ENCODE data around the gene RNF126.
"Not testable (repeated sequence)": the region's sequence is repeated elsewhere in the genome, so short reads cannot be mapped to it uniquely, and the experiment has no call there.

RNF126 gene

DNA sequence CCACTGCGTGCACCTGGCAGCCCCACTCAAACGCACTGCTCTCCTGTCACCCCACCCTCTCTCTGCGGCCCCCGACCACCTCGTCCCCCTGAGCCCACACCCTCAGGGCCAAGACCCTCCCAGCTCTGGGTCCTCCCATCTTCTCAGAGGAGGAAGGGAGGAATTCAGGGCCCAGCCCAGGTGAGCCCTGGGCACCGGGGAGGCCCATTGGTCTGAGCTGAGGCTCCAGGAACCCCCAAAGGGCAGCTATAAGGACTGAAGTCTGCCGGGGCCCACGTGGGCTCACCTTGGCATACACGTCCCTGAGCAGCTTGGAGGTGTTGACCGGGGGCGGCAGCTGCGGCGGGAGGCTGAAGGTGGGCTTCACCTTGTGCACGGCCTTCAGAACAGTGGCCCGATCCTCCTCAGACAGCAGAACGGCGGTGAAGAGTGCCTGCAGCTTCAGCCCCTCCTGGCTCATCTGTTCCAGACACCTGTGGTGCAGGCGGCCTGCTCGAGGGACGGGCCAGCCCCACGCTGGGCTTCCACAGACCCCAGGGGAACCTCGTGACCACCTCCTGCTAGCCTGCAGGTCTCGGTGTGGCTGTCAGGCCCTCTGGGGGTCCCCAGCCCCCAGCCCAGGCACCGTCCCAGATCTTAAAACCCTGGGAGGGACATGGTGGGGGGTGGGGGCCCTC, 38.4 kb downstream of the RNF126 start:
- no peak for DNase-seq

DNA sequence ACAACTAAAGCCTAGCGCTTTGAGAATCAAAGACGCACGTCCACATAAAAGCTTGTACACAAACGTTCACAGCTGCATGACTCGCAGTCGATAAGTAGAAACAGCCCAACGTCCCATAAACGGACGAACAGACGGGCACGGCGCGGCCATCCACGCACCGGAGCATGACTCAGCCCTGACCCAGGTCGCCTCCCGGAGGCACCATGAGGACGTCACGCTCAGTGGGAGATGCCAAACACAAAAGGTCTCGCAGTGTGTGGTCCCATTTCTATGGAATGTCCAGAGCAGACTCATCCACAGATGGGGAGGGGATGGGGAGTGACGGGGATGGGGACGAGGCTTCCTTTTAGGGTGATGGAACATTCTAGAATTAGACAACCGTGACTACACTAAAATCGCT, 39.0 kb downstream of the RNF126 start:
- DNase-seq, result no peak

DNA sequence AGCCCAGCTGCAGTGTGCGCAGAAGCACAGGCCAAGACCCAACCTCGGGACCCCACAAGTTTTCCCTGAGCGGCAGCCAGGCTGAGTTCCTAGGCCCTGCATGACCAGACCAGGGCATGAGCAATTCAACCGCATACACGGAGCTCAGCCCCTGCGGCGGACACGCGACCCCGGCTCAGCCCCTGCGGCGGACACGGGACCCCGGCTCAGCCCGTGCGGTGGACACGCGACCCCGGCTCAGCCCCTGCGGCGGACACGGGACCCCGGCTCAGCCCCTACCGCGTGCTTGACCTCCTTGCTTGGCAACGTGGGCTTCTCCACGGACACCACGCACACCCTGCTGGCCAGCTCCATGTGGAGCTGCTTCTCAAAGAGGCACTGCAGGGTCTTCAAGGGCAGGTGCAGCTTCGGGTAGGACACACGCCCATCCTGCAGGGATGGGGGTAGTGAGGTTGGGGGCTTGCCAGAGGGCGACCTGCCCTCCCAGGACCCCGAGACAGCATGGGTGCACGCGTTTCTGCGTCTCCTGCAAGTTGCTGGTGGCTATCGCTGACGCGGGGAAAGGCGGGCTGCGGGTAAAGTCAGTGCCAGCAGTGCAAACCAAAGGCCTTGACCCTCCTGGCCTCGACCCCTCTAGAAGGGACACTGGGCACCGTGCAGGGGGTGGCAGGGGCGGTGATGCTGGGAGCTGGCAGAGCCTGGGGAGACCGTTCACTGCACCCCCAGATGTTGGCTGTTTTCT, 39.7 kb downstream of the RNF126 start:
- no peak for DNase-seq

DNA sequence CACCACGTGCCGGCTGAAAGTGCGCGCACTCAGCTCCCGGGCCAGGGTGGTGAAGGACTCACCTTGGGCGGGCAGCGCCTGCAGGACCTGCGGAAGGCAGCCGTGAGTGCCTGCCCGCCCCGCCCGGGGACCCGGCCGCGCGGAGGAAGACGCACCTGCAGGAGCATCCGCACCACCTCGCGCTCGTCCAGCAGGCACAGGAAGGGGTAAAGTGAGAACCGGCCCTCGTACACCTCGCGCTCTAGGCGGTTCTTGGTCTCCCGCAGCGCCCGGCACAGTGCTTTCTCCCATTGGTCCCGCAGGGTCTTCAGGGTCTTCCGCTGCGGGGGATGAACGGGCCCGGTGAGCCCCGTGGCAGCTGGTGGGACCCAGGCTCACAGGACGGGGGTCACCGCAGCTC, 40.3 kb downstream of the RNF126 start:
- DNase-seq, result no peak

DNA sequence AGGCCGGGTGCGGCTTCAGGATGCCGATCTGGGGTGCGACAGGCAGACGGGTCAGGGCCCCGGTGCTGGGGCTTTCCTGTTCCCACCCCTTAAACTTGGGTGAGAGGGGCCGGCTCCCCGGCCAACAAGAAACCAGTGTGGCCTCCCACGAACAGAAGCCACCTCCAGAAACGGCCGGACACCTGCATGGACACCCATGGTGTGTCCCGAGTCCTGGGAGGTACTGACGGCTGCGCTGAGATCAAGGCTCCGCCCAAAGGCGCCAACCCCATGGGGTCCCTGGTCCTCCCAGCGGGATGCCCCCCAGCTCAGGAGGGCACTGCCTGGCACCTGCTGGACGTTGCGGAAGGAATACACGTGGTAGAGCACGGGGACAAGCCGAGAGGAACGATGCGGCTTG, 41.2 kb downstream of the RNF126 start:
- no peak for DNase-seq

DNA sequence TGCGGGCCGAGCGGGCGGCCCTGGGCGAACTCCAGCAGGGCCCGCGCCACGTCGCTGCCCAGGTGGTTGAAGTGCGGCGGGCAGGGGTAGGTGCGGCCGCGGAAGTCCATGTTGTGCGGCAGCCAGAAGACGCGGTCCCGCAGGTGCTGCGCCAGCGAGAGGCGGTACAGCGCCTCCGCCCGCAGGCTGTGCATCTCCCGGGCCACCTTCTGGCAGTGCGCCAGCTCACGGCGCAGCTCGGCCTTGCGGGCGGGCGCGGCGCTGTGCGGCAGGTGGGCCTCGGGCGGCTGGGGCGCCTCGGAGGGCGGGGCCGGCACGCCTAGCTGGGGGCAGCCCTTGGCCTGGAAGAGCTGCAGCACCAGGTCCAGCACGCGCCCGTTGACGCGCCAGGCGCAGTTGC, 41.8 kb downstream of the RNF126 start:
- DNase-seq, result not testable (repeated sequence)

DNA sequence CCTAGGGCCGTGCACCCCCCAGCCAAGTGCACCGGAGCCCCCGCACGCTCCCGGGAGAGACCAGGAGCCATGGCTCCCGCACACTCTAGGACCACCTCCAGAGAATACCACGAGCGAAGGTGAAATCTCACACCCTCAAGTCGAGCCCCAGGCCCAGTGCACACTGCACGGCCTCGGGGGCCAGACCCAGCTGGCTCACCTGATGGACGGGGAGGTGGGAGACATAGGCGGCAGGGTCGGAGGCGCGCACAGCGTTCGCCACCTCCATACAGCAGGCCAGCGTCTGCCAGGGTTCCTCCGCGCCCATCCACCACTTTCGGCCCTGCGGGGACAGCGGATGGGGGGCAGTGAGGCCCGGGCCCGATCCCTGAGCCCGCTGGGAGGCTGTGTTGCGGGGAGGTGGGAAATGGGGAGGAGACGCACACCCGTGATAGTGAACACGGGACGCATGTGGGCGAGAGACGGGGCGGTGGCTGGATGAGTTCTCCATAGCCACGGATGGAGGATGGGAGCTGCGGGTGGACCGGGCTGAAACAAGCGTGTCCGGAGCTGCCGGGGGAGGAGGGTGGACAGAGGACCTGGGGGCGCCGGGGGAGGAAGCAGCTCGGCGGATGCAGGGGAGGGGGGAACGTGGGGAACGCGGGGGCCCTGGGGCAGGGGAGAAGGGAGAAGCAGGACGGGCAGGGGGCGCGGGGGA, 42.7 kb downstream of the RNF126 start:
- no peak for DNase-seq

DNA sequence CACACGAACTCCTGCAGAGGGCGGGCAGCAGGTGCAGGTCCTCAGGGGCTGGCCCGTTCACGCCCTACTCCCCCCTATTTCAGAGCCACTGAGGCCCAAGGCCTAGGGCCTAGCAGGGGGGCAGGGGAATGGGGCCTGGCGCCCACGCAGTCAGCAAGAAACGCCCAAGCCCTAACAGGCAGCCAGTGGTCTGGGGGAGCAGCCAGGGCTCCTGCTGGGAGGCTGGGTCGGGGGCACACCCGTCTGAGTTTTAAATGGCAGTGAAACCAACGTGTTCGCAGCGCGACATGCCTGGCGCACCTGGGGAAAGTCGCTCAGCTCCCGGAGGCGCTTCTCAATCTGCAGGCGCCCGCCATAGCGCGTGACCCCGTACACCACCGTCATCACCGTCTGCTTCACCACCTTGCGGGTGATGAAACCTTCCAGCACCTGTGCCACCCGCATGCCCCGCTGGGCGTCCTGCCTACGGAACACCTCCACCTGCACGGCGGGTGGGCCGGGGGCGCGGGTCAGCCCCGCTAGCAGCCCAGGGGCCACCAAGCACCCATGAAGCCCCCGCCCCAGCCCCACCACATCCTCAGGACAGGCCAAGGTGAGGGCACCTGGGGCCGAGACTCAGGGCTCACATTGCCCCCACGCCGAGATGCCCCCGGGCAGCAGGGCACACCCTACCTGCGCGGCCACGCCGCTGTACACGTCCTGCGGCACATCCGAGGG, 43.6 kb downstream of the RNF126 start:
- no peak for DNase-seq

DNA sequence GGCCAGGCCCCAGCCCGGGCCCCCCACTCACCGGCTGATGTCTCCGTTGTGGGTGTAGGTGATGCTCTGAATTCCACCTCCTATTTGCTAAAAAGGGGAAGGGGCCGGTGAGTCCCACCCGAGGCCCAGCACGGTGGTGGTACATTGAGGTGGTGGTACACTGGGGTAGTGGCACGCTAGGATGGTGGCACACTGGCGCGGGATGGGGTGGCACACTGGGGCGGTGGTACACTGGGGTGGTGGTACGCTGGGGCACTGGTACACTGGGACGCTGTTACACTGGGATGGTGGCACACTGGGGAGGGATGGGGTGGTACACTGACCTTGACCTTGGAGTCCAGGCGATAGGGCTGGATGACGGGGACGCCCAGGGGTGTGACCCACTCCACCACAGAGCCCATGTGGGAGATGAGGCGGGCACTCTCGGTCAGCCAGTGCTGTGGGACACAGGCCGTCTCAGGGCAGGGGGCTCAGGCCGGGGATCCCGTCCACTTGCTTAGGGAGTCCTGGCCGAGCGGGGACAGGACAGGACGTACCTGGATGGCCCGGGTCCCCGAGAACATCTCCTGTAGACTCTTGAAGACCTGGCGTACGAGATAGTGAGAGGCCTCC, 44.2 kb downstream of the RNF126 start:
- DNase-seq, result no peak

DNA sequence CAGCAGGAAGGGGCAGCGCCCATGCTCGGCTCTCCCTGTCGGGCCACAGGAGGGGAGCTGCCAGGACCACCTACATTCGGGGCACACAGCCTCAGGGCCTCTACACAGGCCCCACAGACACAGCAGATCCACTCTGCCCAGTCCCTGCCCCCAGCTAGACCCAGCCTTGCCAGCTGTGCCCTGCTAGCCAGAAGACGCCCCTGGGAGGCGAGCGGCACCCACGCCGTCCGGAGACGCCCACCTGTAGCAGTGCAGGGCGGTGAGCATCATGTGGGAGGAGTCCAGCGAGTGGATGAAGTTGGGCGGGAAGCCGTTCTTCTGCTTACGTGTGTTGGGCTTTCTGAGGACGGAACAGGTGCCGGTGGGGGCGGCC, 44.8 kb downstream of the RNF126 start:
- no peak for DNase-seq

DNA sequence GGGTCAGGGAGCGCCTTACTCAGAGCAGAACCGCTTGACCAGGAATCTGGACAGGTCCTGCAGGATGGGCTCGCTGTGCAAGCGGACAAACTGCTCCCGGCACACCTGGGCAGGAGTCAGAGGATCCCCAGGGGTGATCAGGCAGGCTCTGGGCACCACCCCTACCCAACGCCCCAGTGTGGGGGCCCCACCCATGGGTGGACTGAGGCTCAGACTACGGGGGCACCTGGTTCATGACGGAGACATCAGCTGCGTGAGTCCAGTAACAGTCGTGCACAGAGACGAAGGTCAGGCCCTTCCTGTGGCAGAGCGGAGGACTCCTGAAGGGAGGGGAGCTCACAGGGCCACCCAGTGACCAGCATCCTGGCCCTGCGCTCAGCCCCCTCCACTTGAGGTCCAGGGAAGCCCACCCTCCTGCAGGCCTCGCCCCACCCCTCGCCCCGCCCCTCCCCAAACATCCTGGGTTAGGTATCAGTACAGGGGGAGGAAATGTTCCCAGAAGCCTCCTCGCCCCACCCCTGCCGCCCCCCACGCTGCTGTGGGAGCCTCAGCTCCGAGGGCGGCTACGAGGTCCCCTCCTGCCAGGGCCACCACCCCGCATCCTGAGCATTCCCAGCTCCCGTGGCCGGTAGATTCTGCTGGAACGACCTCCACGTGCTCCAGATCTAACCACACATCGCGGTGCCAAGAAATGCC, 45.3 kb downstream of the RNF126 start:
- no peak for DNase-seq

DNA sequence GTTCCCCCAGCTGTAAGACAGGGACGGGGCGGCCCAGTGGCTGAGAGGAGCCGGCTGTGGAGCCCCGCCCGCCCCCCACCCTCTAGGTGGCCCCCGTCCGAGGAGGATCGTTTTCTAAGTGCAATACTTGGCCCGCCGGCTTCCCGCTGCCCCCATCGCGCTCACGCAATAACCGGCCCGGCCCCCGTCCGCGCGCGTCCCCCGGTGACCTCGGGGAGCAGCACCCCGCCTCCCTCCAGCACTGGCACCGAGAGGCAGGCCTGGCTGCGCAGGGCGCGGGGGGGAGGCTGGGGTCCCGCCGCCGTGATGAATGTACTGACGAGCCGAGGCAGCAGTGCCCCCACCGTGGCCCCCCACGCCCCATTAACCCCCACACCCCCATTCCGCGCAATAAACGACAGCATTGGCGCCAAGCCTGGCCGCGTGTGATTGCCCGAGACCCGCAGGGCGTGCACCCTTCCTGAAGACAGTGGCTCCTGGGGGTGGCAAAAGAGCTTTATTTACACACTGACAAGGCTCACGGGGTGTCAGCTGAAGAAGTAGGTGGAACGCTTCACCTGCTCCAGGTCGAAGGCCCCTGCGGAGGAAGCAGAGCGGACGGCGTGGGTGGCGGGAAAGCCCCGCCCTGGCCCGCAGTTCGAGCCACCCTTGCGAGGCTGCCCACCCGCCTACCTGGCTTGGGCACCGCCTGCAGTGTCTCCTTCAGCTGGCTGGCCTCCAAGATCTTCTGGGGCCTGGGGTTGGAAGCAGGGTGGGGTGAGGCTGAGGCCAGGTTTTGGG, 46.1 kb downstream of the RNF126 start:
- DNase-seq, result no peak

DNA sequence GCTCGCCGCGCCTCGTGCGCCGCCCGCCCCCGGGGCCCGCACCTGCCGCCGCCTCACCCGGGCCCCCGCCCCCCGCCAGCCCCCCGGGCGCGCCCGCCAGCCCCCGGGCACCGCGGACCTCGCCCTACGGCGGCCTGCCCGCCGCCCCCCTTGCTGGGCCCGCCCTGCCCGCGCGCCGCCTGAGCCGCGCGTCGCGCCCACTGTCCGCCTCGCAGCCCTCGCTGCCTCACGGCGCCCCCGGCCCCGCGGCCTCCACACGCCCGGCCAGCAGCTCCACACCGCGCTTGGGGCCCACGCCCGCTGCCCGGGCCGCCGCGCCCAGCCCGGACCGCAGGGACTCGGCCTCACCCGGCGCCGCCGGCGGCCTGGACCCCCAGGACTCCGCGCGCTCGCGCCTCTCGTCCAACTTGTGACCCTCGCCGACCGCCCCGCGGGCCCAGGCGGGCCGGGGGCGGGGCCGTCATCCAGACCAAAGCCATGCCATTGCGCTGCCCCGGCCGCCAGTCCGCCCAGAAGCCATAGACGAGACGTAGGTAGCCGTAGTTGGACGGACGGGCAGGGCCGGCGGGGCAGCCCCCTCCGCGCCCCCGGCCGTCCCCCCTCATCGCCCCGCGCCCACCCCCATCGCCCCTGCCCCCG, 46.8 kb downstream of the RNF126 start:
- no peak for DNase-seq

DNA sequence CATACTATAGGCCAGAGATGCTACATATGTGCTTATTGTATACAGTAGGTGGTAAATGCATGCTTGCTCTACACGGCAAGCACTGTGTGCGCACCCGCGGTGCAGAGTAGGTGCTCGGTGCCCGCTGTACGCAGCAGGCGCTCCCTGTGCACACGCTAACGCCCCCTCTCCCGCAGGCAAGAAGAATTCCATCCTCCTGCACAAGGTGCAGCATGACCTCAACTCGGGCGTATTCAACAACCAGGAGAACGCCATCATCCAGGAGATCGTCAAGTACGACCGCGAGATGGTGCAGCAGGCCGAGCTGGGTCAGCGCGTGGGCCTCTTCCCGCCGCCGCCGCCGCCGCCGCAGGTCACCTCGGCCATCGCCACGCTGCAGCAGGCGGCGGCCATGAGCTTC, 47.4 kb downstream of the RNF126 start:
- DNase-seq, result no peak

DNA sequence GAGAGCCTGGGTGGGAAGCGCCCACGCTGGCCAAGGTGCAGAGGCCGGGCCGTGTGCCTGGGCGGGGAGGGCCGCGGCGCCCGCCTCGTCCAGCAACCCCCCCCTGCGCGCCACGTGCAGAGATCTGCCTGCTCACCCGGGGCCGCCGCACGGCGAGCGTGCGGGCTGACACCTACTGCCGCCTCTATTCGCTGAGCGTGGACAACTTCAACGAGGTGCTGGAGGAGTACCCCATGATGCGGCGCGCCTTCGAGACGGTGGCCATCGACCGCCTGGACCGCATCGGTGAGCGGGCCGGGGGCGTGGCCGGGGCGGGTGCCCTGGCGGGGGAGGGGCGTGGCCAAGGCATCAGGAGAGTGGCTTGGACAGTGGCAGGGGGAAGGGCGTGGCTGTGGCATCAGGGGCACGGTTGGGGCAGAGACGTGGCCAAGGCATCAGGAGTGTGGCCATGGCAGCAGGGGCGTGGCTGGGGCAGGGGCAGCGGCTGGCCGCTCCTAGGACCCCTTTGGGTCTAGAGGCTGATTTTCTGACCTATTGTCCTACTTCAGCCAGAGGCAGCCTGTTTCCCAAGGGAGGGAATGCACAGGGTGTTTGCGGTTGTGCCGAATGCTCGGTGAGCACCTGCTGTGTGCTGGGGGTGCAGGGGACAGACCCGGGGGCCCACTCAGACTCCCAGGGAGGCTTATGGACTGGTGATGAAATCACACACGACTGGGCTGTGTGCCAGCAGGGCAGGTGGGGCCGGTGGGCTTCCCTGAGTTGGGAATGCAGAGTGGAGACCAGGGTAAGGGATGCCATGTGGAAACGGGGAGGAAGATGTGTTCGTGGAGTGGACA, 49.1 kb downstream of the RNF126 start:
- DNase-seq, result no peak

DNA sequence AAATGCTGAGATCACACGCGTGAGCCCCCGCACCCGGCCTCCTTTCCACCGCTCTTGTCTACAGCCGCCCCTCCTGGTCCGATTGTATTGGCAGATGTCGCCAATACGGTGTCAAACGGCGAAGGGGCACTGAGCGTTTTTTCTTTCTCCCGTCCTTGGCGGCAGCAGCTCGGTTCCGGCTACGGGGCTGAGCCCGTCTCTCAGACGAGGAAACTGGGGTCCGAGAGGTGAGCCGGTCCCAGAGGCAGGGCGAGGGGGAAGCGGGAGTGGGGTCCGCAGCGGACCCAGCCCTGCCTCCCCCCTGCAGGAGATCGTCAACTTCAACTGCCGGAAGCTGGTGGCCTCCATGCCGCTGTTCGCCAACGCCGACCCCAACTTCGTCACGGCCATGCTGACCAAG, 50.1 kb downstream of the RNF126 start:
- no peak for DNase-seq

DNA sequence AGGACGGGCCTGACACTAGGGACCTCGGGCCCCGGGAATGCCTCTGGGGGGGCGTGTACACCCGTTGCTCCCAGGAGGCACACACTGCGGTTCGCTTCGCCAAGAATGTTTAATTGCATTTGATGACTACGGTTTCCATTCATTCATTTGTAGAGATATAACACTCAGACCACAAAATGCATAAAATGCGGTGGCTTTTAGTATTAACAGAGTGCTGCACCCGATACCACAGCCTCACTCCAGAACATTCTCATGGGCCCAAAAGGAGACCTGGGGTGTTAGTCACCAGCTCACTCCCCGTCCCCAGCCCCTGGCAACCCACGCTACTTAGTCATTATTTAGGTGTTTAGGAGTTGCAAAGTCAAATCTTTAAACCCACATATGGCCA, 51.5 kb downstream of the RNF126 start:
- no peak for DNase-seq

DNA sequence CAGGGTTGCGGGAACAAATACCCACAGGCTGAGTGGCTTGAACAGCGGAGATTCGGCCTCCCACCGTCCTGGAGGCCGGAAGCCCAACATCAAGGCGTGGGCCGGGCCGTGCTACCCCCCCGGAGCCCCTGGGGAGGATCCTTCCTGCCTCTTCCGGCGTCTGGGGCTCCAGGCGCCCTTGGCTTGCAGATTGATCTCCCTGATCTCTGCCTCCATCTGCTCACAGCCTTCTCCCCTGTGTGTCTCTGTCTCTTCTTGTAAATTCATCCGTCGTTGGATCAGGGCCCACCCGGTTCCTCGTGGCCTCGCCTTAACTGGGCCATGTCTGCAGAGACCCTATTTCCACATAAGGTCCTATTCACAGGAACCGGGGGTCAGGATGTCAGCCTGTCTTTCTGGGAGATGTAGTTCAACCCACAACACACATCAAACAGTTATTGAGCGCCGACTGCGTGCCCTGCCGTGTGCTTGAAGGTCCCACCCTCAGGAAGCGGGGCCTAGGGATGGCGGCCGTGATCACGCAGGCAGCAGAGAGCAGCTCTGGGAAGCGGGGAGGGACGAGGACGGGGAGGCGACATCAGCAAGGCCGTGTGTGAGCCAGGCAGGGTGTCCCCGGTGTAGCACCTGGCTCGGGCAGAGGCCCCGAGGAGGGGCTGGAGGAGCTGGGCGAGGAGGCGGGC, 52.1 kb downstream of the RNF126 start:
- peak; percentile 40 for DNase-seq

DNA sequence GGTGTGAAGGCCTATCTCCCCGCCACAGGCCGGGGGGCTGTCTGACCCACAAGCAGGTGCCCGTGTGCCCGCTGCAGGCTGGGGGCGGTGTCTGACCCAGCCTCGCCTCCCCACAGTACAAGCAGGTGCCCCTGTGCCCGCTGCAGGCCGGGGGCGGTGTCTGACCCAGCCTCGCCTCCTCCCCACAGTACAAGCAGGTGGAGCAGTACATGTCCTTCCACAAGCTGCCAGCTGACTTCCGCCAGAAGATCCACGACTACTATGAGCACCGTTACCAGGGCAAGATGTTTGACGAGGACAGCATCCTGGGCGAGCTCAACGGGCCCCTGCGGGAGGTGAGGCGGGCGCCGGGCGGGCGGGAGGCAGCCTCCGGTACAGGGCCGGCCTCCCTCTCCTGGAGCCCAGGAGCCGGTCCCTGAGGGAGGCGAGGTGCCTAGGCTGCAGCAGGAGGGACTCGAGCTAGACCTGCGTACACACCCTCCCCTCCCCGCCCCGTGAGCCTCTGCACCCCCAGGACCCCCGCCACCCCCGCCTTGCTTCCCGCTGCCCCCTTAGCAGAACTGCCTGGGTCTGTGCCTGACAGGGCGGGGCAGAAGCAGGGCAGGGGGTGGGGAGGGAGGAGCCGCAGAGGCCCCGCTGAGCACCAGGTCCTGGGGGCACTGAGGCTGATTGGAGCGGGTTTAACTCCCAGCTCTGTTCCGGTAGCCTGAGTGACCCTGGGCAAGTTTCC, 52.8 kb downstream of the RNF126 start:
- DNase-seq, result peak; percentile 38
